ENCODE data around the gene ABHD14A. TPM values are rescaled to one million over a fixed set of nuclear protein-coding genes. Genes with fewer than 3 reads are reported as not detected.
A peak's percentile ranks its signal among the peaks of the same experiment; 100 is the strongest.

ABHD14A gene
- total and polyA plus RNA-seq, 2 donors, result 12.7 to 17.6 TPM

DNA sequence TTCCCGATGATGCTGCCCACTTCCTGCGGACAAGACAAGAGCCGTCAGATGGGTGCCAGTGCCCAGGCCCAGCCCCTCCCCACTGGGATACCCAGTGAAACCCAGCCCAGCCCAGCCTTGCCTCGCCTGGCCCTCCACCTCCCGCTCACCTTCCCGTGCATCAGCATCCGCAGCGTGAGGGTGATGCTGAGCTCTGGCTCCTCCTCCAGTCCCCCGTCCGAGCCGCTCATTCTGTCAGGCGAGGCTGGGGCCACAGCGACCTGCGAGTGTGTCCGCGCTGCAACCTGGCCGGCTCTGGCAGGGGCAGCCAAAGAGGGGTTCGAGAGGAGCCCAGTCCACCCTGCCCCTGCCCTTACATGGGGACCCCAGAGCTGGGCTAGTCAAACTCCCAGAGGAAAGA lies 13.9 kb upstream of the ABHD14A start:
- no peak for DNase-seq (ENCODE audit: low read depth in 6 of 9, low spot score in 9 of 9)
- Histone ChIP-seq H3K27ac (ENCODE audit: low read depth in 1 of 2, low read length in 1 of 2) (no peak overlapping the region), H3K36me3 (ENCODE audit: control insufficient read depth in 2 of 2, insufficient read depth in 2 of 2, low read length in 1 of 2) (no peaks in the 10 kb centered on the region), H3K4me1 (ENCODE audit: control insufficient read depth in 2 of 2, insufficient read depth in 2 of 2, low read length in 2 of 2) (peaks cover 5 to 7% of the 10 kb centered on the region in 2 donors), H3K4me3 (ENCODE audit: low read length in 2 of 2) (no peak overlapping the region), H3K9me3 (ENCODE audit: control insufficient read depth in 2 of 2, insufficient read depth in 1 of 2, low read length in 1 of 2) (peaks cover 0 to 3% of the 10 kb centered on the region in 2 donors), H3K27me3 (ENCODE audit: control insufficient read depth in 2 of 2, insufficient read depth in 1 of 2, low read length in 1 of 2) (peaks cover 13 to 96% of the 10 kb centered on the region in 2 donors)
- WGBS, result 95% methylated on average over 18 of the region's 18 CpGs

DNA sequence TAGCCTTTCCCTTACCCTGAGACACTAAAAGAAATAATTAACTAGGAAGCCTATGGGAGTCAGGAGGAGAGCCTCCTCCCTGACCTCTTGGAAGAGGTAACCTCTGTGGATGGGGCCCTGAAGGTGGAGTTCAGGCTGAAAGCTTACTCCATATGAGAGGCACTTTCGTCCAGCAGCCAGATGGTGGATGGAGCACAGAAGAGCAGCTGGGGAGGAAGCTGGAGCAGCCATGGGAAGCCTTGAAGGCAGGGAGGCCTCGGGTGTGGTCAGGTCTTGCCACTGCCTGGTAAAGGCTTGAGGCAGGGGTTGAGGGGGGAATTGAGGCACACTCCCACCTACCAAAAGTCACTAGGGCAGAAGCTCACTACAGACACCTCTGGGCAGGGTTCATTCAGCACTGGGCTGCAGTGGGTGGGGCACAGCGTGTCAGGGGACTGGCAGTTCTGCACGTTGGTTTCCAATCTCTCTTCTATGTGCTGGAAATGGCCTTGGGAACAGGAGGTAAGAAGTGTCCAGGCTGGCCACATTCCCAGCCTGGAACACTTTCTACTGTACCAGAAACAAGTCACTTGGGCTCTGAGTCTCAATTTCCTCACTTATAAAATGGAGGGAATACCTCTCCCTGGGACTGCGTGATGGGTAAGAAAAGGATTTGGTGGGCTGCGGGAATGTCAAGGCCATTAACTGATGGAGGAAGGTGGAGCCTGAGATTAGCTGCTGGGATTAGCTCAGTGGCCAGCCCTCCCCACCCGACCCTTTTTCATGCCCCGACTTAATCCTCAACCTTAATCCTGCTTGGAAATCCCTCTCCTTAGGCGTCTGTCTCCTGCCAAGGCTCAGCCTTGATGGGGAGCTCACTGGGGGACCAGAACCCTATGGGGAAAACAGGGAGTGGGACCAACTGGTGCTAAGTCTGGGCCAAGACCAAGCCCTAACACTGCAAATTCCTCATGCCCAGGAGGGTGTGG lies 13.0 kb upstream of the ABHD14A start:
- Histone ChIP-seq H3K4me1 (ENCODE audit: control insufficient read depth in 2 of 2, insufficient read depth in 2 of 2, low read length in 2 of 2) (peaks cover 4 to 6% of the 10 kb centered on the region in 2 donors), H3K36me3 (ENCODE audit: control insufficient read depth in 2 of 2, insufficient read depth in 2 of 2, low read length in 1 of 2) (no peaks in the 10 kb centered on the region), H3K4me3 (ENCODE audit: low read length in 2 of 2) (no peak overlapping the region), H3K27ac (ENCODE audit: low read depth in 1 of 2, low read length in 1 of 2) (no peak overlapping the region), H3K9me3 (ENCODE audit: control insufficient read depth in 2 of 2, insufficient read depth in 1 of 2, low read length in 1 of 2) (no peaks in the 10 kb centered on the region), H3K27me3 (ENCODE audit: control insufficient read depth in 2 of 2, insufficient read depth in 1 of 2, low read length in 1 of 2) (peaks cover 8 to 96% of the 10 kb centered on the region in 2 donors)
- 88% methylated on average over 9 of the region's 9 CpGs for WGBS
- no peak for DNase-seq (ENCODE audit: low read depth in 6 of 9, low spot score in 9 of 9)

DNA sequence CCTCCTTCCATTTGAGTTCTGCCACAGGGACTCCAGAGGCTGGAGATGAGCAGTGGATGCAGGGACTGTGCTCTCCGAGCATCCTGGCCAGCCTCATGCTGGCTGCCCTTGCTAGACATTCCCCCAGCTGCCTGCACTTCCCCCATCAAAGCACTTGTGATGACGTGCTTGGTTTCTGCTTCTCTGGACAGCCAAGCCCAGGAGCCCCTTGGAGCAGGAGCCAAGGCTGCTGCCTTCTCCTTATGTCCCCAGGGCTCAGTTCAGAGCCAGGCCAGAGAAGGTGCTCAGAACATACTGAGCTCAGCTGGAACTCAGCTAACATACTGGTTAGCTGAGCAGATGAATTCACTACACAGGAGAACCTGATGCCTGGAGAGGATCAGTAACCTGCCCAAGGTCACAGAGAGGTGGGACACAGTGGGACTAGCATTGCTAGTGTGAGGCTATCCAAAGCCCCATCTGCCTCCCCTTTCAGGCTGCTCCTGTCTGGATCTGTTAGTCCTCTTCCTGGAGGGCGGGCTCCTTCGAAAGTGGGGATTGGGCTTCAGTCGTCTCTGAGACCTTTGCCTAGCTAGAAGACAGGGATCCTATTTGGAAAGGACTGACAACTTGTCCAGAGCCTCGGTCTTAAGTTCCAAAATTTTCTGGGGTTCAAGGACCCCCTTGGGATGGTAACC lies 11.9 kb upstream of the ABHD14A start:
- 94% methylated on average over 6 of the region's 6 CpGs for WGBS
- no peak for DNase-seq (ENCODE audit: low read depth in 6 of 9, low spot score in 9 of 9)
- H3K4me1 ChIP-seq (ENCODE audit: control insufficient read depth in 2 of 2, insufficient read depth in 2 of 2, low read length in 2 of 2), result peaks cover 9 to 10% of the 10 kb centered on the region in 2 donors

DNA sequence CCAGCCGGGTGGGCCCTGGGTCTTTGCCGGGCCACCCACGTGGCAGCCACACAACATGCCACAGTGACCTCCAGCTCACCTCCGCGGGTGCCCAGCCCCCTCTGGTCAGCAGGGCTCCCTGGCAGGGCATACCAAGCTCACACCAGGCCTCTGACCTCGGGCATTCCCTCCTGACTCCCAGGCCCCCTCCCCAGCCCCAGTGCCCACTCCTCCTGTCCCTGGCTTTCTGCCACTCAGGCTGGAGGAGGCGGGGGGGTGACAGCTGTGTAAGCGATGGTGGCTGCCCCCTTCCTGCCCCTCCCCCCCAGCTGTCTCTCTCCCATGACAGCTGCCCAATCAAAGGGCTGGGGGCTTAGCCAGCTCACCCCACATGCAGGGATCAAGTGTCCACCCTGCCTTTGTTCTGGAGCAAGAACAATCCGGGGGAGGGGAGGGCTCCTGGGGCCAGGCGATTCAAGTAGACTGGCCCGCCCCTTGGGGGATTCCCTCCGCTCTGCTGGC lies 10.9 kb upstream of the ABHD14A start:
- 91% methylated on average over 12 of the region's 12 CpGs for WGBS
- peaks cover 13 to 95% of the 10 kb centered on the region in 2 donors for H3K27me3 ChIP-seq (ENCODE audit: control insufficient read depth in 2 of 2, insufficient read depth in 1 of 2, low read length in 1 of 2)
- H3K9me3 ChIP-seq (ENCODE audit: control insufficient read depth in 2 of 2, insufficient read depth in 1 of 2, low read length in 1 of 2), result no peaks in the 10 kb centered on the region
- H3K27ac ChIP-seq (ENCODE audit: low read depth in 1 of 2, low read length in 1 of 2), result no peak overlapping the region
- no peak for DNase-seq (ENCODE audit: low read depth in 6 of 9, low spot score in 9 of 9)
- no peak overlapping the region for H3K4me3 ChIP-seq (ENCODE audit: low read length in 2 of 2)
- H3K36me3 ChIP-seq (ENCODE audit: control insufficient read depth in 2 of 2, insufficient read depth in 2 of 2, low read length in 1 of 2), result no peaks in the 10 kb centered on the region
- H3K4me1 ChIP-seq (ENCODE audit: control insufficient read depth in 2 of 2, insufficient read depth in 2 of 2, low read length in 2 of 2), result peaks cover 16 to 20% of the 10 kb centered on the region in 2 donors

More for the DNA sequence above, 11.9 kb upstream of the ABHD14A start:
- no peaks in the 10 kb centered on the region for H3K9me3 ChIP-seq (ENCODE audit: control insufficient read depth in 2 of 2, insufficient read depth in 1 of 2, low read length in 1 of 2)
- H3K27me3 ChIP-seq (ENCODE audit: control insufficient read depth in 2 of 2, insufficient read depth in 1 of 2, low read length in 1 of 2), result peaks cover 13 to 94% of the 10 kb centered on the region in 2 donors
- no peak overlapping the region for H3K27ac ChIP-seq (ENCODE audit: low read depth in 1 of 2, low read length in 1 of 2)
- H3K4me3 ChIP-seq (ENCODE audit: low read length in 2 of 2), result no peak overlapping the region
- no peaks in the 10 kb centered on the region for H3K36me3 ChIP-seq (ENCODE audit: control insufficient read depth in 2 of 2, insufficient read depth in 2 of 2, low read length in 1 of 2)

DNA sequence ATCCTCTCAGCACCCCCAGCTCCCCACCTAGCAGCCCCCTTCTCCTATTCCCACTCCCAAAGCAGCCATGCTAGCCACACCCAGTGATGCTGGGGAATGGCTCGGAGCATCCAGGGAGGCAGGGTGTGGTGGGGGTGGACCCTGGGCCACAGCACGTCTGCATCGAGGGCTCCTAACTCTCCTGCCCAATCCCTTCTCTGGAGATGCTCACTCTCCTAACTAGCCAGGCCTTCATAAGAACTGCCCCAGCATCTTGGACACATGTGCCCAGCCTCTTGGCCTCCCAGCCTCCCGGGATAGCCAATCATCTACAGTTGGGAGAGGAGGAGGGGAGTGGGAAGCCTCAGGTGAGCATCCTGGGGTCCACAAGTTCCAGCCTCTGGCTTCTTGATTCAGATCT lies 10.3 kb upstream of the ABHD14A start:
- Histone ChIP-seq H3K27me3 (ENCODE audit: control insufficient read depth in 2 of 2, insufficient read depth in 1 of 2, low read length in 1 of 2) (peaks cover 11 to 90% of the 10 kb centered on the region in 2 donors), H3K36me3 (ENCODE audit: control insufficient read depth in 2 of 2, insufficient read depth in 2 of 2, low read length in 1 of 2) (no peaks in the 10 kb centered on the region), H3K27ac (ENCODE audit: low read depth in 1 of 2, low read length in 1 of 2) (no peak overlapping the region), H3K4me1 (ENCODE audit: control insufficient read depth in 2 of 2, insufficient read depth in 2 of 2, low read length in 2 of 2) (peaks cover 20 to 26% of the 10 kb centered on the region in 2 donors), H3K4me3 (ENCODE audit: low read length in 2 of 2) (no peak overlapping the region), H3K9me3 (ENCODE audit: control insufficient read depth in 2 of 2, insufficient read depth in 1 of 2, low read length in 1 of 2) (no peaks in the 10 kb centered on the region)
- 90% methylated on average over 4 of the region's 4 CpGs for WGBS
- DNase-seq (ENCODE audit: low read depth in 6 of 9, low spot score in 9 of 9), result no peak

DNA sequence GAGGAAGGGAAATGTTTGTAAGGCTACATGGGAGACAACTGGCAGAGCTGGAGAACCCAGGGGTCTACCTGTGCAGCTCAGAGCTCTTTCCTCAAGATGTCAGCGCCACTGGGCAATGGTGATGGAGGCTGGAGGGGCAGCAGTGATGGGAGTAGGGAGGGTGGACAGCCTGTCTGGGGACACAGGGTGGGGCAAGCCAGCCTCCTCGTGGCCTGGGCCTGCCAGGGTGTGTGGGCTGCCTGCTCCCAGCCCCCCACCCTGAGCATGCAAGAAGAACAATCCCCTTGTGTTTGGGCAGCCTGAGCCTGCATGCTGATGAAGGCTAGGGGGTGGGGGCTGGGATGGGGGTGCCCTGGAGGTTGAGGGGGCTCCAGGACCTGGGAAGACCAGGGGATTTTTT lies 8.8 kb upstream of the ABHD14A start:
- DNase-seq (ENCODE audit: low read depth in 6 of 9, low spot score in 9 of 9), result no peak
- H3K4me1 ChIP-seq (ENCODE audit: control insufficient read depth in 2 of 2, insufficient read depth in 2 of 2, low read length in 2 of 2), result peaks cover 25 to 39% of the 10 kb centered on the region in 2 donors
- H3K36me3 ChIP-seq (ENCODE audit: control insufficient read depth in 2 of 2, insufficient read depth in 2 of 2, low read length in 1 of 2), result no peaks in the 10 kb centered on the region
- H3K27ac ChIP-seq (ENCODE audit: low read depth in 1 of 2, low read length in 1 of 2), result no peak overlapping the region
- H3K4me3 ChIP-seq (ENCODE audit: low read length in 2 of 2), result no peak overlapping the region
- no peaks in the 10 kb centered on the region for H3K9me3 ChIP-seq (ENCODE audit: control insufficient read depth in 2 of 2, insufficient read depth in 1 of 2, low read length in 1 of 2)
- 97% methylated on average over 2 of the region's 2 CpGs for WGBS
- peaks cover 11 to 77% of the 10 kb centered on the region in 2 donors for H3K27me3 ChIP-seq (ENCODE audit: control insufficient read depth in 2 of 2, insufficient read depth in 1 of 2, low read length in 1 of 2)

DNA sequence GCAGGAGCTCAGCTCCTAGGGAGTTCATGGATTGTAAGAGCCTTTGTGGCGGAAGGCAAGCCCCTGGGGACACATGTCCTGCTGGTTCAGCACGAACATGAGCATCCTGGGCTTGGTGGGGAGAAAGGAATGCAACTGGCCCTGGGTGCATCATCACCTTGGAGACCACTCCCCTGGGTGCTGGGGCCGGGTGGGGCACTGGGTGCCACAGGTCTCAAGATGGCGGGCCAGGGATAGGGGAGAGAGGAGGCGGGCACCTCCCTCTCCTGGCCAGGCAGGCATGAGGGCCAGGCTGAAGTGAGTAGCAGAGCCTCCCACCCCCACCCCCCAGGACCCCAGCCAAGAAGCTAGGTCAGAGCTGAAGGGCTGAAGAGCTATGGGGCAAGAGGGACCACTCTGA lies 8.4 kb upstream of the ABHD14A start:
- no peak overlapping the region for H3K27ac ChIP-seq (ENCODE audit: low read depth in 1 of 2, low read length in 1 of 2)
- no peaks in the 10 kb centered on the region for H3K9me3 ChIP-seq (ENCODE audit: control insufficient read depth in 2 of 2, insufficient read depth in 1 of 2, low read length in 1 of 2)
- H3K4me3 ChIP-seq (ENCODE audit: low read length in 2 of 2), result peak overlapping the region; percentile 24 to 57
- H3K36me3 ChIP-seq (ENCODE audit: control insufficient read depth in 2 of 2, insufficient read depth in 2 of 2, low read length in 1 of 2), result no peaks in the 10 kb centered on the region
- H3K27me3 ChIP-seq (ENCODE audit: control insufficient read depth in 2 of 2, insufficient read depth in 1 of 2, low read length in 1 of 2), result peaks cover 11 to 74% of the 10 kb centered on the region in 2 donors
- peaks cover 28 to 39% of the 10 kb centered on the region in 2 donors for H3K4me1 ChIP-seq (ENCODE audit: control insufficient read depth in 2 of 2, insufficient read depth in 2 of 2, low read length in 2 of 2)
- WGBS, result 94% methylated on average over 5 of the region's 5 CpGs
- no peak for DNase-seq (ENCODE audit: low read depth in 6 of 9, low spot score in 9 of 9)

DNA sequence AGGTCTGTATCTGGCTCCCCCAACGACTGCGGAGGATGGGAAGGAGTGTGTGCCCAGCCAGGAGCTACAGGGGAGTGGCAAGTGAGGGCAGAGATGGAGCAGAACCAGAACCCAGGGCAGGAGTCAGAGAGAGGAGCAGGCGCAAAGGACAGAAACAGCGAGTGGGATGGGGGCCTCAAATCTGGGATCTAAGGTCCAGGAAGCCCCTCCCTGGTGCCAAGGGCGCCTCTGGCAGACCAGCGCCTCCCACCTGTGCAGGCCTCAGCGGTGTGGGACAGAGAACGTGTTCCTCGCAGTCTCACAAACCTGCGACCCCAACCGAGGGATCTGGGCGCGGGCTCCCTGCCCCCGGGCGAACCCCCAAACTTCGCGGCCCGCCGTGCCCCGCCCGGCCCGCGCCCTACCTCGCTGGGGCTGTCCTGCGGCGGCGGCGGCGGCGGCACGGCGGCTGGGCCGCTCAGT lies 7.9 kb upstream of the ABHD14A start:
- H3K36me3 ChIP-seq (ENCODE audit: control insufficient read depth in 2 of 2, insufficient read depth in 2 of 2, low read length in 1 of 2), result no peaks in the 10 kb centered on the region
- peak overlapping the region; percentile 24 to 57 for H3K4me3 ChIP-seq (ENCODE audit: low read length in 2 of 2)
- H3K4me1 ChIP-seq (ENCODE audit: control insufficient read depth in 2 of 2, insufficient read depth in 2 of 2, low read length in 2 of 2), result peaks cover 28 to 39% of the 10 kb centered on the region in 2 donors
- DNase-seq (ENCODE audit: low read depth in 6 of 9, low spot score in 9 of 9), result no peak
- H3K9me3 ChIP-seq (ENCODE audit: control insufficient read depth in 2 of 2, insufficient read depth in 1 of 2, low read length in 1 of 2), result no peaks in the 10 kb centered on the region
- 9% methylated on average over 33 of the region's 33 CpGs for WGBS
- H3K27me3 ChIP-seq (ENCODE audit: control insufficient read depth in 2 of 2, insufficient read depth in 1 of 2, low read length in 1 of 2), result peaks cover 11 to 69% of the 10 kb centered on the region in 2 donors
- no peak overlapping the region for H3K27ac ChIP-seq (ENCODE audit: low read depth in 1 of 2, low read length in 1 of 2)
